Mammary epithelial cell (primary cell): ENCODE data around the gene PADI3.

Experiments
- EZH2 ChIP-seq: IDR thresholded peaks from 2 replicates; pipeline ENCODE4 v1.6.1; 2012; ENCODE audit warnings: low read length, inconsistent platforms, borderline replicate concordance
- TF ChIP-seq, protein P1 (sequence below), 2 donors: IDR thresholded peaks in 1 of 2; conservative IDR thresholded peaks in 1 of 2; 2 replicates each; pipeline ENCODE4 v1.5.1; 2011 to 2012; ENCODE audit warnings: inconsistent platforms in 2 of 2, low read length in 2 of 2, mild to moderate bottlenecking in 2 of 2, control low read depth in 1 of 2, low read depth in 1 of 2; ENCODE audit not compliant: insufficient read depth in 1 of 2; ENCODE audit errors: extremely low read depth in 1 of 2

DNA sequence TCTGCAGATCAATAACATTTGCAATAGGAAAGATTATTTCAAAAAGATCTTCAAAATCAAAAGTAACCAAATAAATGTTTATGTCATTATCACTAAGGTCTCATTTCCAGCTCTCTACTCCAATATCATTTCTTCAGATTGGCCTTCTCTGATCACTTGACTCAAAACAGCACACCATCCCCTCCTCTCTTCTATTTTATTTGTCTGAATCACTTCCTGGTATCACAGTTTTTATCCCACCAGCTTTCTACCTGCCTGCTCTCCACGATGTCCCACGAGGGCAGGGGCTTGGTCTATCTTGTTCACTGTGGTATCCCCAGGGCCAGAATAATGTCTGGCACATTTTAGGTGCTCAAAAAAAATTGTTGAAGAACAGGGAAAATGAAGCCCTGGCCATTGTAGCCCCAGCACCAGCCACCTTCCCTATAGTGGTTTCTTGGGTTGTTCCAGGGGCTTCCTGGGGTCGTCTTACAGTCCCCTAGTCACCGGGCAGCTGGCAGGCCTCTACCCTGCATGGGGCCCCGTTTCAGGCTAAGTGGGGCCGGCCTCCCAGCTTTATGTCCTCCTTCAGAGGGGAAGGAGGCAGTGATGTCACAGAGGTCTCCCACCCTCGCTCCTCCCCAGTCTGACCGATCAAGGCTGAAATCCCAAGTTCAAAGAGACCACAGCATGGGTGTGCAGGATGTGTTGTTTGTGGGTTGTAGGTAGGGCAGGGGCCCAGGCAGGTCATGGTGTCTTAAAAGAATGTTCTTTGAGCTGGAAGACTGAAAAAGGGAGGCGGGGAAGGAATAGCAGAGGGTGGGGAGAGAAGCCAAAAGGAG is 47.5 kb upstream of the PADI3 start:
- TF ChIP-seq, protein P1, sequence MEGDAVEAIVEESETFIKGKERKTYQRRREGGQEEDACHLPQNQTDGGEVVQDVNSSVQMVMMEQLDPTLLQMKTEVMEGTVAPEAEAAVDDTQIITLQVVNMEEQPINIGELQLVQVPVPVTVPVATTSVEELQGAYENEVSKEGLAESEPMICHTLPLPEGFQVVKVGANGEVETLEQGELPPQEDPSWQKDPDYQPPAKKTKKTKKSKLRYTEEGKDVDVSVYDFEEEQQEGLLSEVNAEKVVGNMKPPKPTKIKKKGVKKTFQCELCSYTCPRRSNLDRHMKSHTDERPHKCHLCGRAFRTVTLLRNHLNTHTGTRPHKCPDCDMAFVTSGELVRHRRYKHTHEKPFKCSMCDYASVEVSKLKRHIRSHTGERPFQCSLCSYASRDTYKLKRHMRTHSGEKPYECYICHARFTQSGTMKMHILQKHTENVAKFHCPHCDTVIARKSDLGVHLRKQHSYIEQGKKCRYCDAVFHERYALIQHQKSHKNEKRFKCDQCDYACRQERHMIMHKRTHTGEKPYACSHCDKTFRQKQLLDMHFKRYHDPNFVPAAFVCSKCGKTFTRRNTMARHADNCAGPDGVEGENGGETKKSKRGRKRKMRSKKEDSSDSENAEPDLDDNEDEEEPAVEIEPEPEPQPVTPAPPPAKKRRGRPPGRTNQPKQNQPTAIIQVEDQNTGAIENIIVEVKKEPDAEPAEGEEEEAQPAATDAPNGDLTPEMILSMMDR (conservative IDR thresholded peaks at IDR 0.05 in 1 of 2, IDR thresholded peaks at IDR 0.05 in 1 of 2; ENCODE audit: extremely low read depth in 1 of 2, insufficient read depth in 1 of 2, low read depth in 1 of 2, low read length in 2 of 2) = no peak
- TF ChIP-seq EZH2 = no peak
